Smooth muscle cell (in vitro differentiated cells): ENCODE data around the gene TNRC6B. TPM values are rescaled to one million over a fixed set of nuclear protein-coding genes. Genes with fewer than 3 reads are reported as not detected.
"Not testable (repeated sequence)": the region's sequence is repeated elsewhere in the genome, so short reads cannot be mapped to it uniquely, and the experiment has no call there.

Source experiments
- DNase-seq: peaks from one replicate; lab custom pipeline; 2025; ENCODE audit not compliant: unreplicated experiment; lab: John Stamatoyannopoulos, UW
- H2AFZ ChIP-seq: fragments of 200-600 bp; sonication (generic); 2 replicates; pipeline ENCODE4 v1.6.0; 2016; ENCODE audit warnings: antibody characterized with exemption, low read depth, mild to moderate bottlenecking
- H3F3A ChIP-seq: fragments of 200-600 bp; sonication (generic); 2 replicates; pipeline ENCODE4 v1.6.0; 2017; ENCODE audit warnings: antibody characterized with exemption, low read depth
- H3K27ac ChIP-seq: fragments of 200-600 bp; sonication (generic); 2 replicates; pipeline ENCODE4 v1.5.1; 2016; ENCODE audit warnings: low read depth, mild to moderate bottlenecking
- H3K27me3 ChIP-seq: fragments of 200-600 bp; sonication (generic); 2 replicates; pipeline ENCODE4 v1.6.1; 2016; ENCODE audit warnings: low read depth, mild to moderate bottlenecking
- H3K36me3 ChIP-seq: fragments of 200-600 bp; sonication (generic); 2 replicates; pipeline ENCODE4 v1.5.1; 2016; ENCODE audit warnings: low read depth
- H3K4me1 ChIP-seq: fragments of 200-600 bp; sonication (generic); 2 replicates; pipeline ENCODE4 v1.5.1; 2016; ENCODE audit warnings: low read depth
- H3K4me2 ChIP-seq: fragments of 200-600 bp; sonication (generic); 2 replicates; pipeline ENCODE4 v1.6.0; 2016; ENCODE audit warnings: mild to moderate bottlenecking
- H3K4me3 ChIP-seq: fragments of 200-600 bp; sonication (generic); 2 replicates; pipeline ENCODE4 v1.5.1; 2016; ENCODE audit warnings: mild to moderate bottlenecking
- H3K79me2 ChIP-seq: fragments of 200-600 bp; sonication (generic); 2 replicates; pipeline ENCODE4 v1.6.0; 2016; ENCODE audit warnings: low read depth, mild to moderate bottlenecking
- H3K9ac ChIP-seq: fragments of 200-600 bp; sonication (generic); 2 replicates; pipeline ENCODE4 v1.6.0; 2016; ENCODE audit warnings: low read depth
- H3K9me3 ChIP-seq: fragments of 200-600 bp; sonication (generic); replicated peaks from 2 replicates; pipeline ENCODE4 v1.5.1; 2016; ENCODE audit warnings: low read depth
- H4K20me1 ChIP-seq: fragments of 200-600 bp; sonication (generic); 2 replicates; pipeline ENCODE4 v1.6.0; 2016; ENCODE audit warnings: low read depth
- CTCF ChIP-seq: fragments of 200-600 bp; sonication (generic); IDR thresholded peaks from 2 replicates; pipeline ENCODE4 v1.5.1; 2017; ENCODE audit warnings: borderline replicate concordance, mild to moderate bottlenecking, antibody characterized with exemption; ENCODE audit not compliant: insufficient read depth, poor library complexity, severe bottlenecking
- WGBS: methylation state at CpG from one replicate; pipeline ENCODE4 v1.1.7; 2016; ENCODE audit warnings: low lambda C conversion rate; 5-methylcytosine and 5-hydroxymethylcytosine counted together
- polyA plus RNA-seq: library from polyadenylated mRNA; unstranded; fragments of >200 nt; fragmentation: Nextera tagmentation; extraction: Ambion mirVana; gene quantifications from 2 replicates; pipeline ENCODE4 v1.2.1, GENCODE V29; 2016
- total RNA-seq: library from RNA; depleted of rRNA; stranded (reverse); fragments of >200 nt; gene quantifications from 2 replicates; pipeline ENCODE4 v1.2.3, GENCODE V29; 2014

TNRC6B gene
- total and polyA plus RNA-seq, 2 experiments from 2014 or later, result 21.5 to 44.4 TPM

GRCh38 chr22:40196628-40197360 lies 19.1 kb downstream of the TNRC6B start:
- H3K9ac ChIP-seq, result peak overlapping the region; percentile 36
- 52% methylated on average over 7 of the region's 7 CpGs for WGBS
- peaks cover 93% of the 10 kb centered on the region for H3K79me2 ChIP-seq

GRCh38 chr22:40197421-40197820 lies 19.7 kb downstream of the TNRC6B start:
- H3K9me3 ChIP-seq, H3K9ac ChIP-seq, DNase-seq, H3K36me3 ChIP-seq, H3K27me3 ChIP-seq, H3K27ac ChIP-seq, H3F3A ChIP-seq, H3K4me3 ChIP-seq, H3K4me2 ChIP-seq, H2AFZ ChIP-seq: not testable (repeated sequence)
- peaks cover 92% of the 10 kb centered on the region for H3K79me2 ChIP-seq
- peaks cover 27% of the 10 kb centered on the region for H3K4me1 ChIP-seq
- H4K20me1 ChIP-seq, result peaks cover 100% of the 10 kb centered on the region
- WGBS, result 85% methylated on average over 9 of the region's 9 CpGs

More at GRCh38 chr22:40196628-40197360, 19.1 kb downstream of the TNRC6B start:
- Histone ChIP-seq H3K9me3 (no peaks in the 10 kb centered on the region), H3K4me3 (no peak overlapping the region), H3K4me1 (peaks cover 27% of the 10 kb centered on the region), H2AFZ (no peak overlapping the region), H3F3A (peaks cover 7% of the 10 kb centered on the region), H3K4me2 (peak overlapping the region; percentile 67), H3K27ac (peak overlapping the region; percentile 93), H3K27me3 (no peaks in the 10 kb centered on the region), H4K20me1 (peaks cover 100% of the 10 kb centered on the region), H3K36me3 (no peaks in the 10 kb centered on the region)
- TF ChIP-seq CTCF, result no peak
- DNase-seq, result no peak

- Histone ChIP-seq H3K9ac (no peak overlapping the region), H3K36me3 (no peaks in the 10 kb centered on the region), H2AFZ (no peak overlapping the region), H3K9me3 (no peaks in the 10 kb centered on the region), H4K20me1 (peaks cover 100% of the 10 kb centered on the region), H3K4me2 (no peak overlapping the region), H3K27me3 (no peaks in the 10 kb centered on the region), H3K4me1 (peaks cover 19% of the 10 kb centered on the region), H3K79me2 (peaks cover 93% of the 10 kb centered on the region), H3K27ac (no peak overlapping the region), H3F3A (peaks cover 9% of the 10 kb centered on the region), H3K4me3 (no peak overlapping the region)
- no peak for TF ChIP-seq CTCF
- 100% methylated on average over 3 of the region's 3 CpGs for WGBS
- DNase-seq, result no peak
These were observed 21.0 kb downstream of the TNRC6B start for GRCh38 chr22:40198733-40199132.

GRCh38 chr22:40199223-40199622 lies 21.5 kb downstream of the TNRC6B start:
- Histone ChIP-seq H3K4me2 (no peak overlapping the region), H3K4me1 (peaks cover 17% of the 10 kb centered on the region), H3K79me2 (peaks cover 88% of the 10 kb centered on the region), H3K36me3 (no peaks in the 10 kb centered on the region), H3K27ac (no peak overlapping the region), H3K9ac (no peak overlapping the region), H3F3A (peaks cover 14% of the 10 kb centered on the region), H4K20me1 (peaks cover 100% of the 10 kb centered on the region), H3K4me3 (no peak overlapping the region), H3K27me3 (no peaks in the 10 kb centered on the region), H2AFZ (no peak overlapping the region), H3K9me3 (no peaks in the 10 kb centered on the region)
- no peak for DNase-seq
- 99% methylated on average over 2 of the region's 2 CpGs for whole genome bisulfite sequencing
- TF ChIP-seq CTCF, result no peak
